HG03060 (cell line): Measurements from ENCODE around the gene RASGRP4.
"Not testable (repeated sequence)": the region's sequence is repeated elsewhere in the genome, so short reads cannot be mapped to it uniquely, and the experiment has no call there.

ENCODE experiments used
- ATAC-seq: cut with Tn5 transposase; IDR thresholded peaks from one replicate; pipeline ENCODE4 v1.9.1; 2021; ENCODE audit warnings: low read depth, moderate number of reproducible peaks; ENCODE audit not compliant: unreplicated experiment

The RASGRP4 gene

GRCh38 chr19:38375098-38375493, 50.9 kb downstream of the RASGRP4 start:
- no peak for ATAC-seq

DNA sequence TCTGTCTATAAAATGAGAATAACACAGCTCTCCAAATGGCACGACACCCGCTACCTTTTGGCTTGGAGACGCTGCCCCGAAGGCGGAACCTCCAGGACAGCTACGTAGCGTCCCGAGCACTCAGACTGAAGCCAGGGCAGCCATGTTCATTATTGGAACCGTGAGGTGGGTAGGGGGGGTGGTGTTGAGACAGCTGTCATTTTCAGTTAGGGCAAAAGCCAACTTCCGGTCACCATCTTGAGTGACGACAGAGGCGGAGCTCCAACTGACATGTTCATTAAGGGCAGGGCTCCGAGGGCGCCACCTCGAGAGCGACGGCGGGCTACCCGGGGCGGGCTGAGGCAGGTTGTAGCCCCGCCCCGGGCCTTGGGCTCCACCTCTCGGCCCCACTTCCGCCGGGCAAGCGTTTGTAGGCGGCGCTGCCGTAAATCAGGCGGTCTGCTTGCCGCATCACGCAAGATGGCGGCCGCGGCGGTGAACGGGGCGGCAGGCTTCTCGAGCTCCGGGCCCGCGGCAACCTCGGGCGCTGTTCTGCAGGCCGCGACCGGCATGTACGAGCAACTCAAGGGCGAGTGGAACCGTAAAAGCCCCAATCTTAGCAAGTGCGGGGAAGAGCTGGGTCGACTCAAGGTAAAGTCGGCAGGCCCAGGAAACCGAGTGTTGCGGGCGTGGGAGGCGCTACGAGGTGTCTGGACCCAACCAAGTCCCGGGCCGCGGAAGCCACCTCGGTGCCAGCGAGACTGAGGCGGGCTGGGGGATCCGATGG, 51.5 kb downstream of the RASGRP4 start, which contains the start of gene PSMD8:
TSS of gene PSMD8 (plus strand) at position 240 of the 766 bp plus-strand sequence. CDS start at position 271, 31 bp downstream.
- ATAC-seq = peak; percentile 92

GRCh38 chr19:38373907-38374331, 52.1 kb downstream of the RASGRP4 start:
- no peak for ATAC-seq

- ATAC-seq = no peak
Observed at GRCh38 chr19:38371081-38371480, 54.9 kb downstream of the RASGRP4 start.

DNA sequence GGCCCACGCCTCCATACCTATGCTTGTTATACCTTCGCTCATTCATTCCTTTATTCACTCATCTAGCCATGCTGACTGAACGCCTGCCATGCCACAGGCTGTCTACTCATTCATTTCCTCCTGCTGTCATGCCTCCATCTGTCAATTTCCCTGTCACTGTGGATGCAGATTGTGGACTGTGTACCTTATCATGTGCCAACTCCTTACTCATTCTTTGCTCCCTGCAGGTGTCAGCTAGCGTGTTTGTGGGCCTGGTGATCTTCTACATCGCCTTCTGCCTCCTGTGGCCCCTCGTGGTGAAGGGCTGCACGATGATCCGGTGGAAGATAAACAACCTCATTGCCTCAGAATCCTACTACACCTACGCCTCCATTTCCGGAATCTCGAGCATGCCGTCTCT, 55.7 kb downstream of the RASGRP4 start:
- ATAC-seq = no peak

DNA sequence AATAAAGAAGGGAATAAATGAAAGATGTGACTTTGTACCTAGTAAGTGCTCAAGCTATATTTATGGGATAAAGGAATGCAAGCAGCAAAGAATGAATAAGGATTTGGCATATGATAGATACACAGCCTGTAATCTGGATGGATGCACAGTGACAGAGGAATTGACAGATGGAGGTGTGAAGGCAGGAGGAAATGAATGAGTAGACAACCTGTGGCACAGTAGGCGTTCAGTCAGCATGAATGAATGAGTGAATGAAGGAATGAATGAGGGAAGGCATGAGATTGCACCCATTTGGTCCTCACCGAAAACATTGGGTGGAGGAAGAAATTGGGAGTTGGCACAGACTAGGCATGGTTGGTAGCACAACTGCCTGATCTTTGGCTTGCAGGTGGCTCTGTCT, 56.4 kb downstream of the RASGRP4 start:
- ATAC-seq = no peak

DNA sequence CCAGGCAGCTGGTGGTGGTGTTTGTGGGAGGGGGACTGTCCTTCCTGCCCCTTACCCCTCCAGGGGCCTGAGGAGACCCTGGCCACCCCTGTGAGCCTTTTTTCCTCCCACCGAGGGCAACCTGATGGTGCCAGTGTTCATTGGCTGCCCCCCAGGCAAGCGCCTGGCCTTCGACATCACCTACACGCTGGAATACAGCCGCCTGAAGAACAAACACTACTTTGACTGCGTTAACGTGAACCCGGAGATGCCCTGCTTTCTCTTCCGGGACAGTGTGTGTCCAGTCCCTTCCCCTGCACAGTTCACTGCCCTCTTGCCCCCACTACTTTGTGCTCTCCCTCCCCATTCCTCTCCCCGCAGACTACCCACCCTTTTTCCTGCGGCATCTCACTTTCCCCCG, 59.0 kb downstream of the RASGRP4 start:
- no peak for ATAC-seq

GRCh38 chr19:38362946-38363688, 62.9 kb downstream of the RASGRP4 start:
- ATAC-seq = not testable (repeated sequence)

- no peak for ATAC-seq
Observed at GRCh38 chr19:38362076-38362945, 63.7 kb downstream of the RASGRP4 start.

GRCh38 chr19:38361633-38362075, 64.4 kb downstream of the RASGRP4 start:
- ATAC-seq = no peak

DNA sequence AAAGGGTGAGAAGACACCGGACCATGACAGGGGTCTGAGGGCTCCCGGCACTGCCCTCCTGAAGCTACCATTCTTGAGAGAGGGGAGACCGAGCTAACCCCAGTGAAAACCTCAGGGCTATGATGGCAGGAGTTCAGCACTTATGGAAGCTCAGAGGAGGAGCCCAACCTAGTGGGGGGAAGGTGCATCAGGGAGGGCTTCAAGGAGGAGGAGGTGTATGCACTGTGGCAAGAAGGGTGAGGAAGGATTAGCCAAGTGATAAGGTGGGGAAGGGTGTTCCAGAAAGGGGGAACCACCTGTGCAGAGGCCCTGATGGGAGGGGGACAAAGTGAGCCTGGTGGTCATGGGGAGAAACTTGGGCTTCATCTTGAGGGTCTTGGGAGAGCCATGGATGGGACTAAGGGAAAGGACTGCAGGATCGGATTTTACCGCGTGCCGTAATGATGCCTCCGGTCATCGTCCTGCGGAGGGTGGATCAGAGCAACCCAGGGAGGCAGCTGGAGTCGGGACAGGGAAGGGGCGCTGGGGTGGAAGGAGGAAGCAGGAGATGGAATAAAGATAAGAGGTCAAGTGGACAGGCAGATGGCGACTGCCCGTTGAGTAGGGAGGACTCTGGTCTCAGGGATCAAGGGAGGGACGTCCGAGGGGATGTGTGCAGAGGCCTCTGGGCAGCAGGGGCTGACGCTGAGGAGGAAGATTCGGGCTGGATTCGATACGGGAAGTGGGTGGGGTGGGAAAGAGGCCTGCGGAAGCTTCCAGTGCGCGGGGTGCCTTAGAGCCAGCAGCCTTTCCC, 65.0 kb downstream of the RASGRP4 start:
- no peak for ATAC-seq

GRCh38 chr19:38360351-38360750, 65.7 kb downstream of the RASGRP4 start:
- no peak for ATAC-seq

GRCh38 chr19:38359242-38360021, 66.6 kb downstream of the RASGRP4 start:
- no peak for ATAC-seq
